PC-9 (cell line): ENCODE measurements around the gene USP17L21. TPM values are rescaled to one million over a fixed set of nuclear protein-coding genes. Genes with fewer than 3 reads are reported as not detected.

Experiments
- total RNA-seq: library from RNA; stranded (reverse); gene quantifications from 2 replicates; pipeline ENCODE4 v1.2.3, GENCODE V29; 2021

USP17L21 gene
- total RNA-seq, 1 experiment from 2014 or later, result not detected

Other genes starting within 250 kb of the USP17L21 start
- gene FAM90A26, start 92.5 kb upstream of the USP17L21 start, total RNA-seq, result not detected in 2 replicates
- gene USP17L10, start 52.2 kb upstream of the USP17L21 start, total RNA-seq, result not detected in 2 replicates
- not detected in 2 replicates for gene USP17L11, start 47.5 kb upstream of the USP17L21 start, total RNA-seq
- not detected in 2 replicates for gene USP17L12, start 42.7 kb upstream of the USP17L21 start, total RNA-seq
- gene USP17L13, start 38.0 kb upstream of the USP17L21 start, total RNA-seq, result not detected in 2 replicates
- not detected in 2 replicates for gene USP17L15, start 28.5 kb upstream of the USP17L21 start, total RNA-seq
- gene USP17L17, start 19.0 kb upstream of the USP17L21 start, total RNA-seq, result not detected in 2 replicates
- not detected in 2 replicates for gene USP17L18, start 14.2 kb upstream of the USP17L21 start, total RNA-seq
- not detected in 2 replicates for gene USP17L19, start 9.5 kb upstream of the USP17L21 start, total RNA-seq
- not detected in 2 replicates for gene USP17L20, start 4.7 kb upstream of the USP17L21 start, total RNA-seq
- gene USP17L22, start 4.7 kb downstream of the USP17L21 start, total RNA-seq, result not detected in 2 replicates
- gene USP17L24, start 62.3 kb downstream of the USP17L21 start, total RNA-seq, result not detected in 2 replicates
- gene USP17L25, start 67.0 kb downstream of the USP17L21 start, total RNA-seq, result not detected in 2 replicates
- gene USP17L26, start 71.8 kb downstream of the USP17L21 start, total RNA-seq, result not detected in 2 replicates
- gene USP17L5, start 76.5 kb downstream of the USP17L21 start, total RNA-seq, result not detected in 2 replicates
- not detected in 2 replicates for gene USP17L27, start 81.3 kb downstream of the USP17L21 start, total RNA-seq
- not detected in 2 replicates for gene USP17L28, start 86.0 kb downstream of the USP17L21 start, total RNA-seq
- gene USP17L29, start 90.8 kb downstream of the USP17L21 start, total RNA-seq, result not detected in 2 replicates
- gene USP17L30, start 100.3 kb downstream of the USP17L21 start, total RNA-seq, result not detected in 2 replicates
- not detected in 2 replicates for gene DEFB131A, start 181.5 kb downstream of the USP17L21 start, total RNA-seq